Measurements from ENCODE around the gene QRICH1.

The QRICH1 gene

GRCh38 chr3:48996640-48997039 is 97.2 kb downstream of the QRICH1 start:
- no peak for DNase-seq

- no peak for DNase-seq
Observed at GRCh38 chr3:48993834-48994233, 100.0 kb downstream of the QRICH1 start.

- DNase-seq = no peak
Observed at GRCh38 chr3:48991851-48992545, 101.9 kb downstream of the QRICH1 start.

- no peak for DNase-seq
Observed at GRCh38 chr3:48990636-48991469, 103.0 kb downstream of the QRICH1 start.

GRCh38 chr3:48989796-48990635 is 103.9 kb downstream of the QRICH1 start, which contains the start of gene P4HTM:
Gene P4HTM (plus strand): TSS chr3:48990241. CDS start chr3:48990257, 16 bp downstream.
- DNase-seq = no peak

- no peak for DNase-seq
Observed at GRCh38 chr3:48989126-48989795, 104.6 kb downstream of the QRICH1 start.

- DNase-seq = no peak
Observed at GRCh38 chr3:48985831-48986376, 108.0 kb downstream of the QRICH1 start.

- DNase-seq = no peak
Observed at GRCh38 chr3:48984663-48985062, 109.2 kb downstream of the QRICH1 start.

- no peak for DNase-seq
Observed at GRCh38 chr3:48983096-48983495, 110.8 kb downstream of the QRICH1 start.

- no peak for DNase-seq
Observed at GRCh38 chr3:48982686-48983085, 111.2 kb downstream of the QRICH1 start.

- DNase-seq = no peak
Observed at GRCh38 chr3:48982016-48982415, 111.9 kb downstream of the QRICH1 start.

GRCh38 chr3:48980295-48980694 is 113.6 kb downstream of the QRICH1 start:
- no peak for DNase-seq

Data from NCI-H187 treated with DMSO at 0.1 percent for 48 hours (cell line).